A549 treated with GW870086 at 1 μM for 4 hours (cell line): ENCODE measurements around the gene TPD52L3. TPM values are rescaled to one million over a fixed set of nuclear protein-coding genes. Genes with fewer than 3 reads are reported as not detected.

ENCODE experiments used
- total RNA-seq: library from RNA; stranded (reverse); fragments of 200-300 nt; extraction: Qiagen RNA extraction; gene quantifications from 5 replicates; pipeline ENCODE4 v1.2.3, GENCODE V29; 2022; ENCODE audit warnings: low read depth

TPD52L3 gene
- not detected in 5 replicates for total RNA-seq

GRCh38 chr9:6328103-6328502 lies at the start of gene TPD52L3:
Gene TPD52L3, plus strand, starts transcription at chr9:6328375. Its CDS starts 221 bp downstream, at chr9:6328596.

Other genes starting within 250 kb of the TPD52L3 start
- gene IL33, start 112.6 kb upstream of the TPD52L3 start, total RNA-seq: 0.31 to 0.47 TPM (median 0.41 TPM) in 4 of 5 replicates, not detected in the other
- 20.0 to 31.7 TPM (median 28.3 TPM) in 5 replicates for gene UHRF2, start 84.8 kb downstream of the TPD52L3 start, total RNA-seq